GM23248 (cell line): ENCODE data around the gene DHX30.

ENCODE experiments used
- EZH2 ChIP-seq: fragments of 200-600 bp; sonication (generic); IDR thresholded peaks from 2 replicates; pipeline ENCODE4 v1.6.1; 2018; ENCODE audit warnings: antibody characterized with exemption, mild to moderate bottlenecking; ENCODE audit not compliant: insufficient read depth, poor library complexity, severe bottlenecking
- EZH2phosphoT487 ChIP-seq: fragments of 200-600 bp; sonication (generic); IDR thresholded peaks from 2 replicates; pipeline ENCODE4 v1.6.1; 2018; ENCODE audit warnings: antibody characterized with exemption, moderate library complexity, mild to moderate bottlenecking, low read depth; ENCODE audit not compliant: insufficient read depth

- no peak for TF ChIP-seq EZH2phosphoT487
- TF ChIP-seq EZH2: no peak
These were observed 44.5 kb upstream of the DHX30 start for GRCh38 chr3:47758261-47759025.
